H1 (cell line): ENCODE measurements around the gene STX8. TPM values are rescaled to one million over a fixed set of nuclear protein-coding genes. Genes with fewer than 3 reads are reported as not detected.

Experiments
- CTCF ChIA-PET: fragments of 300-600 bp; sonication (Branson Sonifier 250); formaldehyde crosslinking; loops from one replicate; lab custom pipeline; 2021; ENCODE audit not compliant: partially characterized antibody; lab: Charles Lee
- POLR2A ChIA-PET: fragments of 300-600 bp; sonication (Branson Sonifier 250); formaldehyde crosslinking; loops from one replicate; lab custom pipeline; 2021; ENCODE audit warnings: inconsistent platforms; ENCODE audit not compliant: partially characterized antibody; lab: Charles Lee
- DNase-seq, 2 experiments: peaks; one replicate each; pipeline versions ENCODE4 v3.0.0 to v3.0.0-alpha.2; 2010 to 2022; ENCODE audit warnings: low spot score in 2 of 2, low read depth in 1 of 2, mixed read lengths in 1 of 2
- FAIRE-seq: peaks from 2 replicates; lab custom pipeline; 2011; peaks lifted over from hg19 to GRCh38; lab: Jason Lieb, UNC
- H2AFZ ChIP-seq: 2 replicates; pipeline ENCODE4 v1.8.1; 2012; ENCODE audit warnings: low read length, inconsistent platforms
- H2AK5ac ChIP-seq: 2 replicates; pipeline ENCODE4 v1.6.1; 2013; ENCODE audit warnings: low read depth, low read length
- H2BK120ac ChIP-seq: replicated peaks from 2 replicates; pipeline ENCODE3; 2013; ENCODE audit warnings: low read depth, low read length, inconsistent platforms
- H2BK12ac ChIP-seq: 2 replicates; pipeline ENCODE4 v1.6.1; 2013; ENCODE audit warnings: low read depth, low read length
- H2BK15ac ChIP-seq: 2 replicates; pipeline ENCODE4 v1.6.1; 2013; ENCODE audit warnings: low read length
- H2BK20ac ChIP-seq: 2 replicates; pipeline ENCODE4 v1.6.1; 2013; ENCODE audit warnings: low read length
- H2BK5ac ChIP-seq: 2 replicates; pipeline ENCODE4 v1.6.1; 2013; ENCODE audit warnings: low read depth, low read length
- H3K14ac ChIP-seq: 2 replicates; pipeline ENCODE4 v1.6.1; 2013; ENCODE audit warnings: inconsistent platforms; ENCODE audit not compliant: insufficient read length
- H3K18ac ChIP-seq: 2 replicates; pipeline ENCODE4 v1.6.1; 2013; ENCODE audit warnings: low read length; ENCODE audit errors: extremely low read depth
- H3K23ac ChIP-seq: 2 replicates; pipeline ENCODE4 v1.6.1; 2013; ENCODE audit warnings: inconsistent platforms; ENCODE audit not compliant: insufficient read length
- H3K23me2 ChIP-seq: 2 replicates; pipeline ENCODE4 v1.6.1; 2013; ENCODE audit warnings: low read depth, low read length
- H3K27ac ChIP-seq: 2 replicates; pipeline ENCODE4 v1.6.1; 2011; ENCODE audit warnings: low read depth, low read length, inconsistent platforms
- H3K27me3 ChIP-seq, 4 experiments: replicated peaks in 1 of 4; 1 replicate in 1 of 4; 2 replicates in 3 of 4; pipeline versions ENCODE4 v1.6.1 to v1.8.1; 2011 to 2013; ENCODE audit warnings: low read length in 3 of 4, mild to moderate bottlenecking in 3 of 4, inconsistent platforms in 2 of 4, mixed read lengths in 2 of 4, moderate library complexity in 1 of 4; ENCODE audit not compliant: control insufficient read depth in 3 of 4, insufficient read depth in 3 of 4; ENCODE audit errors: extremely low read depth in 1 of 4
- H3K36me3 ChIP-seq, 4 experiments: 2 replicates each; pipeline versions ENCODE4 v1.6.1 to v1.8.1; 2011 to 2013; ENCODE audit warnings: mild to moderate bottlenecking in 4 of 4, low read length in 3 of 4, moderate library complexity in 2 of 4, control low read depth in 1 of 4, inconsistent platforms in 1 of 4; ENCODE audit not compliant: insufficient read depth in 4 of 4, control insufficient read depth in 2 of 4
- H3K4ac ChIP-seq: replicated peaks from 2 replicates; pipeline ENCODE3; 2013; ENCODE audit warnings: low read length, low read depth, mixed read lengths, inconsistent platforms; ENCODE audit not compliant: insufficient read length
- H3K4me1 ChIP-seq, 4 experiments: replicated peaks in 1 of 4; 1 replicate in 1 of 4; 2 replicates in 3 of 4; pipeline versions ENCODE4 v1.6.1 to v1.8.1; 2011 to 2013; ENCODE audit warnings: low read length in 3 of 4, inconsistent platforms in 2 of 4, mixed read lengths in 1 of 4; ENCODE audit not compliant: insufficient read depth in 4 of 4, control insufficient read depth in 3 of 4
- H3K4me2 ChIP-seq, 2 experiments: 2 replicates each; pipeline versions ENCODE4 v1.6.1 to v1.8.1; 2011 to 2013; ENCODE audit warnings: low read depth in 2 of 2, low read length in 2 of 2, control low read depth in 1 of 2, inconsistent platforms in 1 of 2, mild to moderate bottlenecking in 1 of 2; ENCODE audit not compliant: insufficient read depth in 1 of 2
- H3K4me3 ChIP-seq, 4 experiments: fragments of 200-600, 300-600 bp in 1 of 4; sonication (generic), shearing (Covaris generic), sonication (Bioruptor Twin) in 1 of 4; 2 replicates each; pipeline versions ENCODE4 v1.5.1 to v1.8.1; 2011 to 2016; ENCODE audit warnings: low read length in 4 of 4, low read depth in 3 of 4, control low read depth in 2 of 4, inconsistent platforms in 2 of 4, mild to moderate bottlenecking in 2 of 4, mixed read lengths in 1 of 4, moderate library complexity in 1 of 4; ENCODE audit not compliant: insufficient read depth in 2 of 4; ENCODE audit errors: extremely low read depth in 1 of 4
- H3K56ac ChIP-seq: replicated peaks from 2 replicates; pipeline ENCODE3; 2013; ENCODE audit warnings: low read depth, mild to moderate bottlenecking, mixed read lengths, low read length, inconsistent platforms; ENCODE audit not compliant: insufficient read length
- H3K79me1 ChIP-seq: 2 replicates; pipeline ENCODE4 v1.6.1; 2013; ENCODE audit warnings: low read depth, low read length, control low read depth
- H3K79me2 ChIP-seq, 2 experiments: 2 replicates each; pipeline versions ENCODE4 v1.6.1 to v1.8.1; 2012 to 2013; ENCODE audit warnings: low read length in 2 of 2, mild to moderate bottlenecking in 2 of 2, inconsistent platforms in 1 of 2; ENCODE audit not compliant: insufficient read depth in 2 of 2, control insufficient read depth in 1 of 2
- H3K9ac ChIP-seq, 4 experiments: replicated peaks in 1 of 4; 1 replicate in 1 of 4; 2 replicates in 3 of 4; pipeline versions ENCODE4 v1.6.1 to v1.8.1; 2011 to 2013; ENCODE audit warnings: low read depth in 3 of 4, low read length in 3 of 4, control low read depth in 2 of 4, mild to moderate bottlenecking in 2 of 4, moderate library complexity in 2 of 4, inconsistent platforms in 1 of 4; ENCODE audit errors: extremely low read depth in 1 of 4
- H3K9me3 ChIP-seq, 2 experiments: 2 replicates each; pipeline versions ENCODE4 v1.6.1 to v1.8.1; 2012 to 2013; ENCODE audit warnings: mild to moderate bottlenecking in 2 of 2, moderate library complexity in 2 of 2, control low read depth in 1 of 2, inconsistent platforms in 1 of 2, low read depth in 1 of 2, low read length in 1 of 2, mixed read lengths in 1 of 2; ENCODE audit not compliant: insufficient read depth in 2 of 2
- H4K20me1 ChIP-seq, 2 experiments: replicated peaks in 1 of 2; 2 replicates each; pipeline versions ENCODE3 to v1.8.1; 2011 to 2013; ENCODE audit warnings: inconsistent platforms in 2 of 2, low read length in 2 of 2, mild to moderate bottlenecking in 1 of 2; ENCODE audit not compliant: insufficient read depth in 2 of 2, control insufficient read depth in 1 of 2
- H4K5ac ChIP-seq: 2 replicates; pipeline ENCODE4 v1.6.1; 2013; ENCODE audit warnings: low read length, low read depth, mixed read lengths, inconsistent platforms; ENCODE audit not compliant: insufficient read length
- H4K8ac ChIP-seq: 2 replicates; pipeline ENCODE4 v1.8.0; 2013; ENCODE audit warnings: mild to moderate bottlenecking, moderate library complexity, low read length, inconsistent platforms; ENCODE audit not compliant: insufficient read depth; ENCODE audit errors: extremely low read depth
- H4K91ac ChIP-seq: replicated peaks from 2 replicates; pipeline ENCODE3; 2013; ENCODE audit warnings: low read length, mixed read lengths, inconsistent platforms; ENCODE audit not compliant: insufficient read length
- GTF2F1 ChIP-seq: IDR thresholded peaks from 2 replicates; pipeline ENCODE4 v1.6.1; 2012; ENCODE audit warnings: low read depth, low read length, improper control_type of control experiment, borderline replicate concordance
- JUN ChIP-seq: IDR thresholded peaks from 2 replicates; pipeline ENCODE4 v1.6.1; 2011; ENCODE audit warnings: low read depth, mild to moderate bottlenecking, improper control_type of control experiment, low read length
- NANOG ChIP-seq: IDR thresholded peaks from 2 replicates; pipeline ENCODE4 v1.6.1; 2011; ENCODE audit warnings: low read length, low read depth, mild to moderate bottlenecking, inconsistent platforms; ENCODE audit not compliant: insufficient read depth, poor library complexity, severe bottlenecking
- PHF8 ChIP-seq: fragments of 200-600 bp; sonication (generic); conservative IDR thresholded peaks from 2 replicates; pipeline ENCODE4 v1.7.1; 2012; ENCODE audit warnings: low read depth, mild to moderate bottlenecking, inconsistent platforms, low read length, moderate library complexity
- RAD21 ChIP-seq, 2 experiments: IDR thresholded peaks in 1 of 2; conservative IDR thresholded peaks in 1 of 2; 2 replicates each; pipeline ENCODE4 v1.6.1; 2011; ENCODE audit warnings: low read depth in 2 of 2, low read length in 2 of 2, improper control_type of control experiment in 1 of 2, inconsistent platforms in 1 of 2, mild to moderate bottlenecking in 1 of 2, moderate library complexity in 1 of 2
- YY1 ChIP-seq: IDR thresholded peaks from 2 replicates; pipeline ENCODE4 v1.6.1; 2011; ENCODE audit warnings: low read depth, mild to moderate bottlenecking, low read length
- WGBS, 2 experiments: shearing (Covaris generic) in 1 of 2; methylation state at CpG; one replicate each; pipeline versions ENCODE4 v1.1.6 to v1.1.7; 2013 to 2015; ENCODE audit warnings: low lambda C conversion rate in 2 of 2, mixed read lengths in 2 of 2, inconsistent platforms in 1 of 2, low coverage in 1 of 2, missing lambda C conversion rate in 1 of 2; ENCODE audit not compliant: insufficient replicate concordance in 2 of 2, insufficient coverage in 1 of 2, insufficient read length in 1 of 2; ENCODE audit errors: extremely low coverage in 1 of 2, missing lambda C conversion rate in 1 of 2; 5-methylcytosine and 5-hydroxymethylcytosine counted together
- polyA plus RNA-seq, 7 experiments: library from polyadenylated mRNA; depleted of rRNA in 3 of 7; stranded (reverse) in 5 of 7; unstranded in 2 of 7; fragments of >200 nt in 5 of 7; fragments of 200-250 nt in 2 of 7; gene quantifications; 1 replicate in 5 of 7; 2 replicates in 1 of 7; 4 replicates in 1 of 7; pipeline versions ENCODE4 v1.2.1 to v1.2.3, GENCODE V29; 2011 to 2013; ENCODE audit warnings: missing spikeins in 2 of 7, mixed read lengths in 2 of 7
- total RNA-seq: library from RNA; stranded (reverse); fragmentation: NEBNext Ultra II Directional; extraction: Animal tissue kit (Norgen Biotek cat#: 25700); gene quantifications from 2 replicates; pipeline ENCODE4 v1.2.1, GENCODE V29; 2021
- TF ChIP-seq, protein P1 (sequence below): IDR thresholded peaks from 2 replicates; pipeline ENCODE4 v1.6.1; 2012; ENCODE audit warnings: low read length, inconsistent platforms

Gene STX8
- total and polyA plus RNA-seq, 2 of the 8 experiments (the other 6 are each of a cell fraction or from before 2014, with no cell fraction given), result 22.8 to 42.5 TPM

DNA sequence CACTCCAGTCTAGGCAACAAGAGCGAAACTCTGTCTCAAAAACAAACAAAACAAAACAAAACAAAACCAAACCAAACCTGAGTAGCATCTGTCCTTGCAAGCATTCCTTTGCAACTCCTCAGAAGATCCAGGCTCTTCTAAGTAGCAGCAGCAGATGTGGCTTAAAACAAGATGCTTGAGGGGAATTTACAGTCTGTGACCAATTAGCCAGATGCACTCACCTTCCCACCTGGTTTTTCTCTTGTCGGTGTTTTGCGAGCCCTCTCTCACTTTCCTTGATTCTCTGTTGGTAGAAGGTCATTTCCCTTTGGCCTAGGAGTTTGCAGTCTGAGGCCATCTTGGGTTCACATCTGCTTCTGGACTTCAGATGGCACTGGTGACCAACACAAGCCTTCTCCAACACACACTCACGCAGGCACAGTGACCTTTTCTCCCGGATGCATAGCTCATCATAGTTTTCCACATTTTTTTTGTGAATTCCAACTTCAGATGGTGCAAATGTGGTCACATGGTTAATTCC lies 276.8 kb downstream of the STX8 start:
- Histone ChIP-seq H4K5ac (no peak overlapping the region), H3K9me3 (no peaks in the 10 kb centered on the region), H2BK5ac (no peak overlapping the region), H2BK15ac (no peak overlapping the region), H3K4me2 (no peak overlapping the region), H3K36me3 (no peaks in the 10 kb centered on the region), H3K4ac (no peak overlapping the region), H3K4me3 (no peak overlapping the region), H3K9ac (no peak overlapping the region), H2BK12ac (no peak overlapping the region), H3K79me1 (no peaks in the 10 kb centered on the region), H4K91ac (no peak overlapping the region), H4K20me1 (no peaks in the 10 kb centered on the region), H3K27ac (no peak overlapping the region), H2AFZ (no peak overlapping the region), H3K14ac (no peak overlapping the region), H4K8ac (no peak overlapping the region; the same call in 1 of the 2 replicates), H3K18ac (no peak overlapping the region), H3K56ac (no peak overlapping the region), H3K4me1 (no peaks in the 10 kb centered on the region), H2BK20ac (0 out of 2 replicates have a peak overlapping the region, but pooled peaks have one; percentile 21), H2BK120ac (no peak overlapping the region), H3K79me2 (no peaks in the 10 kb centered on the region), H2AK5ac (no peak overlapping the region; the same call in 1 of the 2 replicates), H3K27me3 (no peaks in the 10 kb centered on the region), H3K23ac (no peak overlapping the region), H3K23me2 (no peaks in the 10 kb centered on the region)
- POLR2A ChIA-PET, result interaction anchor here (1.1 kb wide), 1 partner anchor 31 kb away, joined by 3 read pairs; no protein-coding TSS in a partner anchor
- FAIRE-seq (no peak), DNase-seq (no peak)
- WGBS, 2 experiments, result 83% methylated on average over 5 of the region's 5 CpGs; no CpG with 5 or more reads in 1 of the 2 experiments
- TF ChIP-seq JUN (no peak), GTF2F1 (no peak), RAD21 (IDR thresholded peaks at IDR 0.05 in 1 of 2, conservative IDR thresholded peaks at IDR 0.05 in 1 of 2; ENCODE audit: low read depth in 2 of 2, low read length in 2 of 2) (peak in 1 of 2 experiments; percentile 23; a peak in 1 of 4 replicates), PHF8 (no peak), NANOG (no peak), YY1 (no peak)
- TF ChIP-seq, protein P1, sequence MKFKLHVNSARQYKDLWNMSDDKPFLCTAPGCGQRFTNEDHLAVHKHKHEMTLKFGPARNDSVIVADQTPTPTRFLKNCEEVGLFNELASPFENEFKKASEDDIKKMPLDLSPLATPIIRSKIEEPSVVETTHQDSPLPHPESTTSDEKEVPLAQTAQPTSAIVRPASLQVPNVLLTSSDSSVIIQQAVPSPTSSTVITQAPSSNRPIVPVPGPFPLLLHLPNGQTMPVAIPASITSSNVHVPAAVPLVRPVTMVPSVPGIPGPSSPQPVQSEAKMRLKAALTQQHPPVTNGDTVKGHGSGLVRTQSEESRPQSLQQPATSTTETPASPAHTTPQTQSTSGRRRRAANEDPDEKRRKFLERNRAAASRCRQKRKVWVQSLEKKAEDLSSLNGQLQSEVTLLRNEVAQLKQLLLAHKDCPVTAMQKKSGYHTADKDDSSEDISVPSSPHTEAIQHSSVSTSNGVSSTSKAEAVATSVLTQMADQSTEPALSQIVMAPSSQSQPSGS, result no peak
- CTCF ChIA-PET, result interaction anchor here (1.5 kb wide), 1 partner anchor 223 kb away, joined by 4 read pairs; no protein-coding TSS in a partner anchor
